ENCODE measurements around the gene TF.

Gene TF

GRCh38 chr3:133803469-133803868 is 57.3 kb downstream of the TF start:
- Histone ChIP-seq H3K4me3 (ENCODE audit: low read depth, low read length) (no peak overlapping the region), H3K27ac (ENCODE audit: extremely low read depth, low read depth, low read length) (no peak overlapping the region), H3K4me1 (ENCODE audit: control insufficient read depth, insufficient read depth, low read length) (no peaks in the 10 kb centered on the region), H3K9me3 (ENCODE audit: control insufficient read depth, insufficient read depth, low read depth, low read length) (no peaks in the 10 kb centered on the region), H3K36me3 (ENCODE audit: control insufficient read depth in 2 of 2, insufficient read depth in 1 of 2, low read length in 2 of 2) (peaks cover 10 to 12% of the 10 kb centered on the region in 2 experiments)
- CTCF ChIA-PET: no interaction called here
- POLR2A ChIA-PET: no interaction called here
- TF ChIP-seq, protein P1, sequence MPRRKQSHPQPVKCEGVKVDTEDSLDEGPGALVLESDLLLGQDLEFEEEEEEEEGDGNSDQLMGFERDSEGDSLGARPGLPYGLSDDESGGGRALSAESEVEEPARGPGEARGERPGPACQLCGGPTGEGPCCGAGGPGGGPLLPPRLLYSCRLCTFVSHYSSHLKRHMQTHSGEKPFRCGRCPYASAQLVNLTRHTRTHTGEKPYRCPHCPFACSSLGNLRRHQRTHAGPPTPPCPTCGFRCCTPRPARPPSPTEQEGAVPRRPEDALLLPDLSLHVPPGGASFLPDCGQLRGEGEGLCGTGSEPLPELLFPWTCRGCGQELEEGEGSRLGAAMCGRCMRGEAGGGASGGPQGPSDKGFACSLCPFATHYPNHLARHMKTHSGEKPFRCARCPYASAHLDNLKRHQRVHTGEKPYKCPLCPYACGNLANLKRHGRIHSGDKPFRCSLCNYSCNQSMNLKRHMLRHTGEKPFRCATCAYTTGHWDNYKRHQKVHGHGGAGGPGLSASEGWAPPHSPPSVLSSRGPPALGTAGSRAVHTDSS (tag by site-specific recombination; IDR thresholded peaks at IDR 0.05): no peak
- TF ChIP-seq ZNF747 (tag by site-specific recombination; IDR thresholded peaks at IDR 0.05) (no peak), ZNF132 (tag by site-specific recombination; IDR thresholded peaks at IDR 0.05; ENCODE audit: borderline replicate concordance) (no peak), ZSCAN16 (tag by site-specific recombination; IDR thresholded peaks at IDR 0.05) (no peak), SCRT2 (tag by site-specific recombination; IDR thresholded peaks at IDR 0.05) (no peak), ZFHX2 (tag by site-specific recombination; conservative IDR thresholded peaks at IDR 0.05) (no peak)

- H3K4me3 ChIP-seq (ENCODE audit: low read depth, low read length): no peak overlapping the region
- POLR2A ChIA-PET: no interaction called here
- no peak for TF ChIP-seq ZNF843 (tag by site-specific recombination; IDR thresholded peaks at IDR 0.05)
- no peak for TF ChIP-seq ZNF10 (tag by site-specific recombination; IDR thresholded peaks at IDR 0.05)
- no peak for TF ChIP-seq ZNF501 (tag by site-specific recombination; IDR thresholded peaks at IDR 0.05)
- no peak for TF ChIP-seq ZNF184 (tag by site-specific recombination; IDR thresholded peaks at IDR 0.05)
- TF ChIP-seq ZBTB7A (tag by site-specific recombination; IDR thresholded peaks at IDR 0.05; ENCODE audit: low read depth): no peak
- no peak for TF ChIP-seq ZNF488 (tag by site-specific recombination; IDR thresholded peaks at IDR 0.05)
- TF ChIP-seq SP7 (tag by site-specific recombination; IDR thresholded peaks at IDR 0.05): no peak
- no peak for TF ChIP-seq ZBTB49 (tag by site-specific recombination; IDR thresholded peaks at IDR 0.05; ENCODE audit: low read depth)
- no peak for TF ChIP-seq ZNF596 (tag by site-specific recombination; IDR thresholded peaks at IDR 0.05)
- TF ChIP-seq ZNF16 (tag by site-specific recombination; IDR thresholded peaks at IDR 0.05; ENCODE audit: low read depth): no peak
- no peak for TF ChIP-seq ZNF830 (tag by site-specific recombination; IDR thresholded peaks at IDR 0.05; ENCODE audit: low read depth)
- TF ChIP-seq ZNF169 (tag by site-specific recombination; IDR thresholded peaks at IDR 0.05): no peak
- TF ChIP-seq ZNF623 (tag by site-specific recombination; IDR thresholded peaks at IDR 0.05): no peak
- no peak for TF ChIP-seq OSR2 (tag by site-specific recombination; IDR thresholded peaks at IDR 0.05)
- TF ChIP-seq GLIS1 (tag by site-specific recombination; IDR thresholded peaks at IDR 0.05): no peak
- TF ChIP-seq SCRT1 (tag by site-specific recombination; IDR thresholded peaks at IDR 0.05; ENCODE audit: borderline replicate concordance): no peak
Observed at GRCh38 chr3:133804896-133805295, 58.7 kb downstream of the TF start.

More at GRCh38 chr3:133804896-133805295, 58.7 kb downstream of the TF start:
- Histone ChIP-seq H3K27ac (ENCODE audit: extremely low read depth, low read depth, low read length) (no peak overlapping the region), H3K36me3 (ENCODE audit: control insufficient read depth in 2 of 2, insufficient read depth in 1 of 2, low read length in 2 of 2) (peaks cover 15 to 18% of the 10 kb centered on the region in 2 experiments), H3K4me1 (ENCODE audit: control insufficient read depth, insufficient read depth, low read length) (no peaks in the 10 kb centered on the region), H3K9me3 (ENCODE audit: control insufficient read depth, insufficient read depth, low read depth, low read length) (no peaks in the 10 kb centered on the region)
- CTCF ChIA-PET: interaction anchor here (1.1 kb wide), 1 partner anchor 141 kb away, joined by 3 read pairs; no protein-coding TSS in a partner anchor

Data from HEK293 (cell line).